HG02642 (cell line): ENCODE measurements around the gene PRKG2.
"Not testable (repeated sequence)": the region's sequence is repeated elsewhere in the genome, so short reads cannot be mapped to it uniquely, and the experiment has no call there.

ENCODE experiments used
- ATAC-seq: cut with Tn5 transposase; IDR thresholded peaks from one replicate; pipeline ENCODE4 v1.9.1; 2021; ENCODE audit warnings: mild to moderate bottlenecking; ENCODE audit not compliant: unreplicated experiment, poor library complexity

PRKG2 gene

DNA sequence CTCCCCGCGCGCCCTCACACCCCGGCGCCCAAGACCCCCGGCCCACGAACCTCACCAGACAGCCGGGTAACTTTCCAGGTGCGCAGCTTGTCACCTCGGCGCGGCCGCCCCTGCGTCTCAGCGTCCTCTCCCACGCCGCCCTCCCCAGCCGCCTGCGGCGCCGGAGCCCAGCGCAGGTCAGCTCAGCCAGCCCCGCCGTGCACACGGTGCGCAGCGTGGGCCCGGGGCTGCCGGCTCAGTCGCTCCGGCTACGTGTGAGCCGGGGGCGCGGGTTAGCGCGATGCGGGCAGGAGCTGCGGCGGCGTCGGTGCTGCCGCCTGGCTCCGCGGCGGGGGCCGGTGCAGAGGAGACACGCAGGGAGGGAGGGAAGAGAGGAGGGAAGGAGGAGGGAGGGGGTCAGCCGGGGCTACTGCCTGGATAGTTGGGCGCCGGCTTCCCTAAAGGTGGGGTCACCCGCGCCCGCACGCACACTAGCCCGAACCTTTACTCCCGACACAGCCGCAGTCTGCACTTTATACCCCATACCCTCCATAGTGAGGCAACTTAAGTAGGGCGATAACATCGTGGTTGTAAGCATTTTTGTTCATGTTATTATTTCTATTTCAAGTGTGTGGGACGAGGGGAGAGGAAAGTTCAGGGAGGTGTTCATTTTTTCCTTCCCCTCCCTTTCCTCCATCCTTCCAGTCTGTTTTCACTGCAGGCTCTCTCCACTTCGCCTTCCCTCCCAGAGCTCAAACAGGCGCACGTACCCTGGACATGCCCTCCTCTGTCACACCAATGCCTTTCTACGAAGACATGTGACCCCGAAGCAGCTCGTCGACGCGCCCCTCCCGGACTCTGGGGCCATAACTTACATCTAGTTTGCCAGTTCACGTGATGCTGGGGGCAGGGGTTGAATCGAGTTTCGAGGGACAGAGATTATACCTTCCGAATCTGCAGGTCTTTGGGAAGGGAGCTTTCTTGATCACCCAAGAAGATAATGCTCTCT, at the start of gene PRKG2:
Gene PRKG2, minus strand, starts transcription at position 342 of the 988 bp plus-strand sequence. CDS start 10,175 bp downstream, outside the sequence.
- no peak for ATAC-seq

DNA sequence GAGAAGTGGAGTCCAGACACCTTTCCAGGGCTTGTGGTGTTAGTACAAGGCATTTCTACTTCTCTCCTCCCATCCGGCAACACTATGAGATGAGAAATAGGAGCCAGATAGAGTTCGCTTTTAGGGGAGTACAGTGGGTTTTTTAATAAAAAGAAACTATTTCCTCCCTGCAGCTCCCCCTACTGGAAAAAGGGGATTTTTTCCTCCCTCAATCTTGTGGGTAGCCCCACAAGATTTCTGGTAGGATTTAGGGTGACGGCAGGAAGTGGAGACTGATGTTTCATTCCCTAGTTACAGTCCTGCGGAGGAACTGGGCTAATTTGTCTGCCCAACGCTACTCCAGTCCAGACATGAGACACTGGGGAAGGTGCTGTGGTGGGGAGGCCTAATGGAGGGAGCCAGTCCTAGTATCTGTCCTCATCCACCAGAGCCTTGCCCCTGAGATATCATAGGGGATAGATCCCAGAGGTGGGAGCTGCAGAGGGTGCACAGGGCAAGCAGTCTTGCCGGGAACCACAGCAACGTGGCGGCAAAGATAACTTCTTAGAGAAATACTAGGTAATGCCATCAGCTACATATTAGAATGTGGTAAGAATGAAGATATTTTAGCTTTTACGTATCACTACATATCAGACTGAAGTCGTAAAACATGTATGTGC, 45.5 kb upstream of the PRKG2 start:
- ATAC-seq: no peak

GRCh38 chr4:81258841-81259550, 44.0 kb upstream of the PRKG2 start:
- no peak for ATAC-seq

- ATAC-seq: no peak
These were observed 42.8 kb upstream of the PRKG2 start for GRCh38 chr4:81257816-81258215.

GRCh38 chr4:81257021-81257420, 42.0 kb upstream of the PRKG2 start:
- no peak for ATAC-seq

DNA sequence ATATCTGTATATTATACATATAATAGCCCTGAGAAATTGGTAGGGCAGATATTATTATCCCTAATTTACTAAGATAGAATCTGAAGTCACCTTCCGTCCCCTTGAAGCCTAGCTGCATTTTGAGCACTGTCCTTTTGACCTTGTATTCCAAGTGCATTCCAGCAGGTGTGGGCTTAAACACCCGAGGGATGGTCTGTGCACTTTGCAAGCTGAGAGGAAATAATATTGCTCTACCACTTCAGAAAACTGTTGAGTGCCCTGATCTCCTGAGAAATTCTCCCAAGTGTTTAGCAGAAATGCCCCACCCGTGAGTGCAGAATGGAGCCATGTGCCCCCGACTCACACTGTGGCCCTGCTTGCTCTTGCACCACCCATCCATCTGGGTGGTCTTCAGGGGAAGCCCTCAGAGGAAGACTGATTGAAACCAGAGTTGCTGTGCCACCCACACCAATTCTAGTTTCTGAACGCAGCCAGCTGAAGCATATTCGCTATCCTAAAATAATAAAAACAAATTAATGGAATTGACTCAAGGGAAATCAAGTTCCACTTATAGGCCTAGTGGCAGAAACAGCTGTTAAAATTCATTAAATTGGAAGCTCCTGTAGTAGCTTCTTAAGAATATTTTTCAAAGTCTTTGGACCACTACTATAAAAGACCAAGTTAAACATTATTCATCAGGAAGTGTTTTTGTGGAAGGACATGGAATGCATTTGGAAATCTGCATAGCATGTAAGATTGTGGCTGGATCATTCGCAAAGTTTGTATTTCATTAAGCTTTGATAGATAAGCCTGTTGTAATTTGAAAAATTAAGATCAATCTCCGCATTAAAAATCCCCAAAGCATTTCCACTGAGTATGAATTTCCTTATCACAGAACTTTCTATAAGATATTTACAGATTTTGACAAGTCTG, 41.3 kb upstream of the PRKG2 start:
- ATAC-seq: no peak

GRCh38 chr4:81255524-81255923, 40.5 kb upstream of the PRKG2 start:
- ATAC-seq: no peak

DNA sequence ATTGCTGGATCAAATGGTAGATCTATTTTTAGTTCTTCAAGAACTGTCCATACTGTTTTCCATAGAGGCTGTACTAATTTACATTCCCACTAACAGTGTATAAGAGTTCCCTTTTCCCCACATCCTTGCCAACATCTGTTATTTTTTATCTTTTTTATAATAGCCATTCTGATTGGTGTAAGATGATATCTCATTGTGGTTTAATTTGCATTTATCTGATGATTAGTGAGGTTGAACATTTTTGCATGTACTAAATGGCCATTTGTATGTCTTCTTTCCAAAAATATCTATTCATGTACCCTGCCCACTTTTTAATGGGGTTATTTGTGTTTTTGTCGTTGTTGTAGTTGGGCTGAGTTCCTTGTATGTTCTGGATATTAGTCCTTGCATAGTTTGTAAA, 35.4 kb upstream of the PRKG2 start:
- no peak for ATAC-seq

DNA sequence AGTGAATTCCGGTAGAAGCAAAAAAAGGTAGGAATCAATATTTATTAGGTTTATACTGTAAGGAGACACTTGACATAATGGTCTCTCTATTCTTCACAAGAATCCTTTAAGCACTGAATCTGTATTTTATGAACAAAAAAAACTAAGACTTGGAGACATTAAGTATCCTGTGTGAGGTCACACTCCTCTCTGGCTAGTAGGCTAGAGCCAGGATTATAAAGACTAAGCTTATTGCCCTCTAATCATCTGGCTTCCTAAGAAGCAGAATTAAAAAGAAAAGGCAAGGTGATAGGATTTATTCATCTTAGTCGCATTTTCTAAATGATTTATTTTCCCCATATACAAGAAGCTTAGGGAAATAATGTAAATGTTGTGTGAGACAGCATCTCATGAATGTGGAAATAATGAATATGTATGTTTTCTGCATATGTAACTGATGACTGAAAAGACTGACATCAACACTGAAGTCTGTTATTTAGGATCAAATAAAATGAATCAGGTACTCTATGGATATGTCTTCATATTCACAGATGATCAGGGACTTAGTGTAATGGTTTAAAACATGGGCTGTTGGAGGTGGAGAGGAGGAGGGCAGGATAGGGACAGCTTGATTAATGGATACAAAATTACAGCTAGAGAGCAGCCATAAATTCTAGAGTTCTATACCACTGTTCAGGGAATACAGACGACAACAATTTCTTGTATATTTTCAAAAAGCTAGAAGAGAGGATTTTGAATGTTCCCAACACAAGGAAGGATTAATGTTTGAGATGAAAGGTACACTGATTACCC, 30.4 kb upstream of the PRKG2 start:
- ATAC-seq: no peak

GRCh38 chr4:81237791-81238190, 22.8 kb upstream of the PRKG2 start:
- no peak for ATAC-seq

- no peak for ATAC-seq
These were observed 21.1 kb upstream of the PRKG2 start for GRCh38 chr4:81235982-81236749.

DNA sequence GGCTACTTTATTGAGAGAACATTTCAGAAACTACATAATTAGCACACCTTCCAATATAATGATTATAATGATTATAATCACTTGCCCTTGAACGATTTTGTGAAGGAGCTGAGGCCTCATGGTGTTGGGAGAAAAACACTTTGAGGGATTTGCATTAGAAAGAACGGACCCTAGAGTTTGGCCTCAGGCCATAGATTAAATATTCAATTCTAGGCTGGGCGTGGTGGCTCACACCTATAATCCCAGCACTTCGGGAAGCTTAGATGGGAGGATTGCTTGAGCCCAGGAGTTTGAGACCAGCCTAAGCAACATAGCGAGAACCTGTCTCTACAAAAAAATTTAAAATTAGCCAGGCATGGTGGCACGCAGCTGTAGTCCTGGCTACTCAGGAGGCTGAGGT, 12.9 kb upstream of the PRKG2 start:
- ATAC-seq: no peak

DNA sequence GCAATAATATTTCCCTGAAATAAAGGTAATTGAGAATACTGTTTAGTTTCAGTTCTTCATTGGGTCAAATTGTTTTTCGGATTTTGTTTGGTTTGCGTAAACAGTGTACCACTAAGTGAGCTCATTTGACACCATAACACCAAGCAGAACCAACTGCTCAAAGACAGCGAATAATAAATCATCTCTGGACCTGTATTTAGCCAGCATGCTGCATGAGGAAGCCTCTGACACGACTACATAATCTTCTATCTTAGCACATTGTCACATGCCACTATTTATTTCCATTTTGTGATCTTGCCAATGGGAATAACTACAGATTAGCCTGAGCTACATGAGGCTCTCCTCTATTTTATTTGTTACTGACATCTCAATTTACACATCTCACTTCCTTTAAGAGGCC, 12.1 kb upstream of the PRKG2 start:
- ATAC-seq: no peak

GRCh38 chr4:81225252-81225651, 10.2 kb upstream of the PRKG2 start:
- no peak for ATAC-seq

DNA sequence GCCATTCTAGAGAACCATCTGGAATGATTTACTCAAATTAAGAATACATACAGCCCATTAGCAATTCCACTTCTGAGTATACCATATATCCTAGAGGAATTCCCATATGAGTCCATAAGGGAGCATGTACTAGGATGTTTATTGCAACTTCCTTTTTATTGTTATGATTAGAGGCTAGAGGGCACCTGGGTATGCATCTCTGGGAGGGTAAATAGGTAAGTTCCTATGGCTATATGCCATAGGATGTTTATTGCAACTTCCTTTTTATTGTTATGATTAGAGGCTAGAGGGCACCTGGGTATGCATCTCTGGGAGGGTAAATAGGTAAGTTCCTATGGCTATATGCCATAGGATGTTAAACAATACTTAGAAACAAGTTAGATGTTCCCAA, 7.1 kb upstream of the PRKG2 start:
- not testable (repeated sequence) for ATAC-seq

DNA sequence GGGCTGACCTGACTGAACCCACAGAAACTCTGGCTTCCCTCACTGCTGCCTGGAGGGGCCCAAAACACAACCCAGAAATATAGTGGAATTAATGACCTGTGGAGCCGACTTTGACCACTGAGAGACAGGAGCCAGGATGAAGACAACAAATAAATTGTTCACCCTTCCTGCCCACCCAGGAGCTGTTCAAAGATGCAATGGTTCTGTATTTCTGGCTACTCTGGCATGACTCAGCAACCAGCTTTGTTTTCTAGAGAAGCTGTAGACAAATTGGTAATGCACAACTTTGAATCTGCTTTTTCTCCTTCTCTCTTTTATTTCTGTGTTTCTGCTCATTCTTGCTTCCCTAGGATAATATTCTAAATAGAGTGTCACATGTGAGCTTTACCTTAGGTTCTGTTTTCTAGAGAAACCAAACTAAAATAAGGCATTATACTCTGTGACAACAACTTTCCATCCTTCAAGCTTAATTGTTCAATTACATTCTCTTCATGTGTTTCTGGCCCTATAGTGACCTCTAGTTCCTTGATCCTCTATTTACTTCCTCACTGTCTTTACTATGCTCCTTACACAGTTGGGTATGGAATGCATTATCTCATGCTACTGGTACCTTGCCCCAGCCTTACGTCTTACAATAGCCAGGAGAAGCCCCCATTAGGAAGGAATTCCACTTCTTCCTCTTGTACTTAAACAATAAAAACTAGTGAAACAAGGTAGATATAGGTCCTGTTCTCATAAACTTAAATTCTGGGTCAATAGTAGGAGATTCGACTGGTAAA, 6.5 kb upstream of the PRKG2 start:
- no peak for ATAC-seq

GRCh38 chr4:81220271-81220670, 5.2 kb upstream of the PRKG2 start:
- ATAC-seq: no peak

GRCh38 chr4:81218206-81218605, 3.2 kb upstream of the PRKG2 start:
- no peak for ATAC-seq
